HG02588 (cell line): Measurements from ENCODE around the gene MORF4L1.
"Not testable (repeated sequence)": the region's sequence is repeated elsewhere in the genome, so short reads cannot be mapped to it uniquely, and the experiment has no call there.

ENCODE experiments used
- ATAC-seq: cut with Tn5 transposase; IDR thresholded peaks from one replicate; pipeline ENCODE4 v1.9.1; 2021; ENCODE audit warnings: mild to moderate bottlenecking, moderate library complexity; ENCODE audit not compliant: unreplicated experiment

MORF4L1 gene

DNA sequence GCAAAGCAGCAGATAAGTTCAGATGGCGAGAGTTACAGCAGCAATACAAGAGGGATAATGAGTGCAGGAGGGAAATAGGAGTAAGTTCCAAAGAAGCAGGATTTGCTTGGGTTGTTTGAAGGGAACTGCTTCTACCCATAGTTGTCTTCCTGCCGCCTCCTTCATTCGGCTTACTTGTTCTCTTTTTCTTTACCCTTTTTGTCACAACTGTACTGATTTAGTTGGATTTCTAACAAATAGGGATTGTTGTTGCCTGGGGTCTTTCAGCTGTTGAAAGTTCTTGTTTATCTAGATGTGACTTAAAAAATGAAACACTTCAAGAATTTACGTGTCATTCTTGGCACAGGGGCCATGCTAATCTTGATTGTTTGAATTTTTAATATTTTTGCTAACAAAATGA lies 25.9 kb downstream of the MORF4L1 start:
- no peak for ATAC-seq

DNA sequence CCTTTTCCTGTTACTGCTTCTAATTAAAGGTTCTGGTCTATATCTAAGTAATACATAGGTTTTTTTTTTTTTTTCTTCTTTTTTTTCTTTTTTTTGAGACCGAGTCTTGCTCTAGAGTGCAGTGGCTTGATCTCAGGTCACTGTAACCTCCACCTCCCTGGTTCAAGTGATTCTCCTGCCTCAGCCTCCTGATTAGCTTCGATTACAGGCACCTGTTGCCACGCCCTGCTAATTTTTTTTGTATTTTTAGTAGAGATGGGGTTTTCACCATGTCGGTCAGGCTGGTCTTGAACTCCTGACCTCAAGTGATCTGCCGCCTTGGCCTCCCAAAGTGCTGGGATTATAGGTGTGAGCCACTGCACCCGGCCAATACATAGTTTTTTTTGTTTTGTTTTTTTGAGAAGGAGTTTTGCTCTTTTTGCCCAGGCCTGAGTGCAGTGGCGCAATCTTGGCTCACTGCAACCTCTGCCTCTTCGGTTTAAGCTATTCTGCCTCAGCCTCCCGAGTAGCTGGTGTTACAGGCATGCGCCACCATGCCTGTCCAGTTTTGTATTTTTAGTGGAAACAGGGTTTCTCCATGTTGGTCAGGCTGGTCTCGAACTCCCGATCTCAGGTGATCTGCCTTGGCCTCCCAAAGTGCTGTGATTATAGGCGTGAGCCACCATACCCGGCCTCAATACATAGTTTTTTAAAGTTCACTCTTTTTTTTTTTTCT lies 28.3 kb downstream of the MORF4L1 start:
- ATAC-seq: not testable (repeated sequence)

DNA sequence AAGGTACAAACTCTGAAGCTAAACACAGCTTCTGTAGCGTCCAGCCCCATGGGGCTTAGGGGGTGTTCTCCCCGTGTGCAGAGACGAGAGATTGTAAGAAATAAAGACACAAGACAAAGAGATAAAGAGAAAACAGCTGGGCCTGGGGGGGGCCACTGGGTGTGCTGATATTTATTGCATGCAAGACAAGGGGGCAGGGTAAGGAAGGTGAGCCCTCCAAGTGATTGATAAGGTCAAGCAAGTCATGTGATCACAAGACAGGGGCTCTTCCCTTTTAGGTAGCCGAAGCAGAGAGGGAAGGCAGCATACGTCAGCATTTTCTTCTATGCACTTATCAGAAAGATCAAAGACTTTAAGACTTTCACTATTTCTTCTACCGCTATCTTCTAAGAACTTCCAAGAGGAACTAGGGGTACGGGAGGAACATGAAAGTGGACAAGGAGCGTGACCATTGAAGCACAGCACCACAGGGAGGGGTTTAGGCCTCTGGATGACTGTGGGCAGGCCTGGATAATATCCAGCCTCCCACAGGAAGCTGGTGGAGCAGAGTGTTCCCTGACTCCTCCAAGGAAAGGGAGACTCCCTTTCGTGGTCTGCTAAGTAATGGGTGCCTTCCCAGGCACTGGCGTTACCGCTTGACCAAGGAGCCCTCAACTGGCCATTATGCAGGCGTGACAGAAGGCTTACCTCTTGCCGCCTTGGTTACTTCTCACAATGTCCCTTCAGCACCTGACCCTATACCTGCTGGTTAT lies 29.8 kb downstream of the MORF4L1 start:
- not testable (repeated sequence) for ATAC-seq

DNA sequence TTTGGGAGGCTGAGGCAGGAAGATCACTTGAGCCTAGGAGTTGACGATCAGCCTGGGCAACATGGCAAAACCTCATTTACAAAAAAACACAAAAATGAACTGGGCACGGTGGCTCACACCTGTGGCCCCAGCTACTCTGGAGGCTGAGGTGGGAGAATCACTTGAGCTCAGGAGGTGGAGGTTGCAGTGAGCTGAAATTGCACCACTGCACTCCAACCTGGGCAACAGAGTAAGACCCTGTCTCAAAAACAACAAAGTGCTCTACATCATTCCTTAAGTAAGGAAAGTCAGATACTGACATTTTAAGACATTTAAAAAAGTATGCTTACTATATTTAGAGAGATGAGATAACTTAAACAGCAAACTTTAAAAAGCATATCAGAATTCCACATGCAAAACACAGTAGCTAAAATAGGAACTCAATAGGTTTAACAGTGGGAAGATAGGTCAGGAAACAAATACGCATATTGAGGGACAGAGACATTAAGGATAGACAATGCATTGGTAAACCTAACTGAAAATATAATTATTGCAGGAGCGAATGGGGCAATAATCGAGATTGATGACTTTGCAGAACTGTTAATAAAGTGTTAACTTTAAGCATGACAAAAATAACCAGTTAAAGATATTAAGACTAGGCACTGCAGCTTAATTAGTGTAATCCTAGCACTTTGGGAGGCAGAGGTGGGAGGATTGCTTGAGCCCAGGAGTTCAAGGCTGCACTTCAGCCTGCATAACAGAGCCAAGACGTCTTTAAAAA lies 32.1 kb downstream of the MORF4L1 start:
- ATAC-seq: no peak

DNA sequence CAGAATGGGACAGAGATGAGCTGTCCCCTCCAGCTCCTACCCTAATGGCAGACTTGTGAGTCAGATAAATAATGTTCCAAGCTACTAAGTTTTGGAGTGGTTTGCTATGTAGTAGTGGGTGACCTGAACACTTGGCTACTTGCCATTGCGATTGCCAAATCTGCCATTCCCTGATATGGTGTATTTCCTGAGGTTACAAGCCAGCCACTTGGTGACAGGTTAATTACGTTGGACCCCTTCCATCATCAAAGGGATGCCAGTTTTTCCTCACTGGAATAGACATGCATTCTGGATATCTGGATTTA lies 33.6 kb downstream of the MORF4L1 start:
- no peak for ATAC-seq

DNA sequence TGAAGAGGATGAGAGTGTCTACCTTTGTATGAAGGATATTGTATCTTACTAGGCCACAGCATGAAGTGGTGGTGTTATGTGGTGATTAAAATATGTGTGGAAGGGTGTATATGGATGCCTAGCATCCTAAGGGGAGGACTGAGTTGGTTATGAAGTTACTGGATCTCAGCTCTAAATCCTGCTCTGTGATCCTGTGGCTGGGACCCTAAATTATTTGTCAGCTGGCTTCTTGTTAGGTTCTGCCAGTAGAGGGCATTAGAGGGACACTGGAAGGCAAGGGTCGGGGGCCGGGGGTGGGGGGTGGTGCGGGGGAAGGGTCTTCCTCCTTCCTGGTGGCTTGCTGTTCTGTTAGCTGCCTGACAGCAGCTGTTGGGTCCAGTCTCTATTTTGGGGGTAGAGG lies 34.9 kb downstream of the MORF4L1 start:
- ATAC-seq: no peak

DNA sequence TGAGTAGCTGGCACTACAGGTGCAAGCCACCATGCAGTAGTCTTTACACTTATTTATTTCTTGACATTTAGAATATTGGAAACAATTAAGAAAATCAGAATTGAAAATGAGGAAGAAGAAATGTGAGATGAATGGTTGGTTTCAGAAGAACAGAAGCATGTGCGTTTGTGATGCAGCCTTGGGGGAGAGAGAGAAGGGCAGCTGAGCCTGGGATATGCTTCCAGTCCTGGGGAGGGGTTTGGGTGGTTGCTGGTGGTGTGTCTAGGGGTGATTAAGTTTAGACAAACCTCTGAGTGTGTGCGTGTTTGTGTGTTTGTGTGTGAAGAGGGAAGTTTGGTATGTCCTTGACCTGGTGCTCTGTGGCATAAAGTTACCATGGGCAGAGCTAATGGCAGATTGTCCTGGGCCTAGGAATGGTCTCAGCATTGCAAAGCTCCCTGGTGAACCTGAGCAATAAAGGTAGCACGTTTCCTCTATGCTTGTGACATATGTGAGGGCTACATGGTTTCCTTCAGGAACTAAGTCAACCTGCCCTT lies 36.5 kb downstream of the MORF4L1 start:
- no peak for ATAC-seq

DNA sequence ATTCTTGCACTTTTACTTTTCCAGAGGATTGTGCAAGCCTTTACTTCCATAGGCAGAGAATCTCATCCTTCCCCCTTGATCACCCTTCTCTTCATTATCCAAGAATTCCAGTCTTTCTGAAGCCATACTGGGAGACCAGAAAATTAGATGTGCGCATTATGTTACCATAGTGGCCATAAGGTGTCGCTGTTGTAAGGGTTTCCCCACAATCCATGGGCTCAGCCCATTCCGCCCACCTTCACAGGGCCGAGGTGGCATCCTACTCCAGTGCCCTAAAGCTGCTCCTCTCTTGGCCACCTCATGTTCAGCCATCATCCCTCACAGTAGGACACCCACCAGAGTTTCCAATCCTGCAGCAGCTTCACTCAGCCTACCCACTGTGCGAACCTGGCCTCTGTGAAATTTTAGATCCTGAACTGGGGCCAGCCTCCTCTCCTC lies 37.1 kb downstream of the MORF4L1 start:
- ATAC-seq: no peak

DNA sequence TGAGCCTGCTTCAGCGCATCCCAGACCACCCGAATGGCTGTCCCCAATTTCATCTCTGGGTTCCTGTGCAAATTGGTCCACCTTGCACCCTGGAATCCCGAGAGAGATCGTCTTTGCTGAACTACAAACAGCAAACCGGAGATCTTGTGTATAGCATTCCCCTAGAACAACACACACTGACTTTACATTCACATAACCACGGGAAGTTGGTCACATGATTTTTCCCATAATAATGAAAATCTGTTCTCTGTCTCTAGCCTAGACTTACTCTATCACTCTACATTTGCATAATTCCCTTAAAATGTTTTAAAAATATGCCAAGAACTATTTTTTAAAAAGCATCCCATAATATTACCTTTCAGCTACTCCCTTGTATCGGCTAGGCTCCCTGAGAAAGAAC lies 37.6 kb downstream of the MORF4L1 start:
- no peak for ATAC-seq

DNA sequence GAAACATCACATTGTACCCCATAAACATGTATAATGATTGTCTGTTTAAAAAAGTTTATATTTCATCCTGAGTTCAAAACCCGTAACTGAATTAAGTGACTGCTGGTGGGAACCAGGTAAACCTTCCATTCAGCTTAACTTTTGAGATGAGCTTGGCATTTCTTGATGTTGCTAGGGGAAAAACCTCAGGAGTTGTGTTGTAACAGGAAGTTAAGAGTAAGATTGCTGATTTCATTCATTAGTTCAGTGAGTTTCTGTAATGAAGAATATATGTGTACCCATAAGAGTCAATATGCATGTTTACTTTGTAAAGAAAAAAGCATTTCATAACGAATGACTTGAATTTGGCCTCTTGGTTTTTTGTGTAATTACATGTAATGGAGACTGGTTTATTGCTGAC lies 39.6 kb downstream of the MORF4L1 start:
- no peak for ATAC-seq

DNA sequence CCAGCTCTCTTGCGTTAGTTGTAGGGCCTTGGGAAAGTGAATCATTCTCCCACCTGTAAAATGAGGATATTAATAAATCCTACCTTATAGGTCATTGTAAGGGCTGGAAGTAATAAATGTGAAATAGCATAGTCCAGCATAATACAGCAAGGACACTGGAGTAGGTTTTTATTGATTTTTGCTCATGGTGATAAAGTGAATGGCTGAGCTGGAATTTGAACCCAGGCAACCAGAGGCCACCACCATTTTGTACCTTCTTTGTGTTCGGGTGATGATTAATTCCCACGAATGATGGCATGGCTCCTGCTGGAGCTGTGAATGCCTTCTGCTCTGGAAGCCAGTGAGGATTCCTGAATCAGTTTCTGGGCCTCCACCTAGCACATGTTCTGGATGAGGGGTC lies 40.3 kb downstream of the MORF4L1 start:
- ATAC-seq: no peak

DNA sequence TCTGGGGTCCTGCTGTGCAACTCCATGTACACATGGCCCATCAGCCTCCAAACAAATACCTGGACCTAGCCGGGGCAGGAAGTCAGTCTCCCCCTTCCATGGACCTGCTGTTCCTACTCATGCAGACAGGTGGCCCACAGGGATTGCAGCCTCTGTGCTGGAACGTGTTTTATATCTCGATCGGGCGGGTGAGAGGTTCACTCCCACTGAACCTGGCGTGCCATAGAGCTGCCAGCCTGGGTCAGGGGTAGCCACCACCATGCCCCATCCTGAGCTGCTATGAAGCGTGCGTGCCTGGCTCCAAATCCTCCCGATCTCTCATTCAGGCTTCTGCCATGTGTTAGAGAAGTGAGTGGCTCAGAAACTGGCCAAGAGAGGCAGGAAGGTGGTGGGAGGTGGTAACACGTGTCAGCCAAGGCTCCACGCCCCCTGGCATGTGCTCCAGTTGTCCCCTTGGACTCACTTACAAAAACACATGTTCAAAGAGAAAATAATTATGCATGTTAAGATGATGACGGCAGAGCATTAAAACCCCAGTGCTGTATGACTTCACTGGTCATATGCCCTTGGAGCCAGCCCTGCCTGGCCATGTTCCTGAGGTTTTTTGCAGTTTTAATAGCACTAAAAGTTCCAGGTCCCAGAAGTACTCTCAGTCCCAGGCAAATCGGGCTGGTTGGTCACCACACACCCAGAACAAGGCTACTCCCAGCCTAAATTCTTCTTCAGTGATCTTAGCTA lies 41.5 kb downstream of the MORF4L1 start:
- no peak for ATAC-seq

DNA sequence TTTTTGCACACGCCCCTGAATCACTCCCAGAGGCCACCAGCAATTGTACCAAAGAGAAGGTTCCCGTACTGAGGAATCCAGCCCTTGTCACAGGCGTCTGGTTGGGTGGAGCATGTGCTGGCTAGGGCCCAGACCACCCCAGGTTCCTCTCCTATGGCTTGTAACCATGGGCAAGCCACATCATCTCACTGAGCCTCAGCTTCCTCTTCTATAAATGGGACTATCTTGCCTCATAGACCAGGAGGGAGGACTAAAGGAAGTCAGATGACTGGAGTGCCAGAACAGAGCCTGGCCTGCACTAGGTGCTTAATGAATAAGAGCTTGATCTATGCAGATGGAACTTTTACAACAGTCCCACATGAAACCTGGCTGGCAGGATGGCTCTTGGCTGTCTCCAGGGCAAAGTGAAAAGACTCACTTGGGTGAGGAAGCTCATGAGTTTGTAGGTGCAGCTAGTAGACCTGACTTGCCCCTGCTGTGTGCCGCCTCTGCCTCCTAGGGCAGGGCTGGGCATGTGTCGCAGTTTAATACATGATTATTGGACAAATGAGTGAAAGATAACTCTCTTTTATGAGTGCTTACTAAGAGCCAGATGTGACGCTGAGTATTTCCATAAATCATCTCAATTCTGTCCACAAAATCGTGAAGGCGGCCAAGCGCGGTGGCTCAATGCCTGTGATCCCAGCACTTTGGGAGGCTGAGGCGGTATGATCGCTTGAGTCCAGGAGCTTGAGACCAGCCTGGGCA lies 42.8 kb downstream of the MORF4L1 start:
- no peak for ATAC-seq

DNA sequence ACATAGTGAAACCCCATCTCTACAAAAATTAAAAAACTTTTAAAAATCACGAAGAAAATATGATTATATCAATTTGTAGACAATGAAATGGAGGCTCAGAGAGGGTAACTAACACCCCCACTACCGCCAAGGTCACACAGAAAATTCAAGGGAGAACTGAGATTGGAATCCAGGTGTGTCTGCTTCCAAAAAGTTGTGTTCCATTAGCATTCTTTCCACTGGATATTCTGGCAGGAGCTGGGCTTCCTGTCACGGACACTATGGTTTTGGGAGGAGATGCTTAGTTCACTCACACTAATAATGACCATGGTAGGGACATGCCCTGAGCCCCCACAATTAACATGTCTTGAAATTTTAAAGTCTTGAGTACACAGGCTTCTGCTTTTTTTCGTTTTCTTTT lies 43.4 kb downstream of the MORF4L1 start:
- ATAC-seq: no peak

DNA sequence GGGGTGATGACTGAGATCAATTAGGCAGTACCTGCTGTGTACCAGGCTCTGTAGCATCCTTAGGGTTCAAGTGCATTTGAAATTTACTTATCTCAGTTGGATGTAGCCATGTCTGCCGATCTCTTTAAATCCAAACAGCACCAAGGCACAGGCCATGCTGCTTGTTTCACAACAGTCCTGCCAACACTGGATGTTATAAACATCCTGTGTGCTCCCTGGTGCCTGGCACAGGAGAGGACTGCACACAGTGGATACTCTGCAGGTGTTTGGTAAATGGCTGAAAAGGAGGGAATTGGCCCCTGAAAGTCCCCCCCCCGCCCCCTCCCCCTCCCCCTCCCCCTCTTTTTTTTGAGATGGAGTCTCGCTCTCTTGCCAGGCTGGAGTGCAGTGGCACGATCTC lies 45.2 kb downstream of the MORF4L1 start:
- ATAC-seq: no peak

DNA sequence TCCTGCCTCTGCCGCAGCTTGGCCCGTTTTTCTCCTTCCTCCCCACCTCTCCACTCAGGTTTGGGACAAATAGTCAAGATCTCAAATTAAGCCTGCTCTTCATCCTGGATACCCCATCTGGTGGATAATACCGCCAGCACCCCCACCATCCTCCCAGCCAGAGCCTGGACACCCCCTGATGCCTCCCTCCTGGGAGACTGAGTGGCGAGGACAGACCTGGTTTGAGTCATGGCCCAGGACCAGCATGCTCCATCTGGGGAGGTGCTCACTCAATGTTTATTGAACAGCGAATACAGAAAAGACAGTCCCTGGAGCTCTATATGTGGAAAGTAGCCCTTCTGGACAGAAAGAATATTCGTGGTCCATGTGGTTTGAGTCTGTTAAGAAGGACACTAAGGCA lies 48.8 kb downstream of the MORF4L1 start:
- ATAC-seq: no peak

DNA sequence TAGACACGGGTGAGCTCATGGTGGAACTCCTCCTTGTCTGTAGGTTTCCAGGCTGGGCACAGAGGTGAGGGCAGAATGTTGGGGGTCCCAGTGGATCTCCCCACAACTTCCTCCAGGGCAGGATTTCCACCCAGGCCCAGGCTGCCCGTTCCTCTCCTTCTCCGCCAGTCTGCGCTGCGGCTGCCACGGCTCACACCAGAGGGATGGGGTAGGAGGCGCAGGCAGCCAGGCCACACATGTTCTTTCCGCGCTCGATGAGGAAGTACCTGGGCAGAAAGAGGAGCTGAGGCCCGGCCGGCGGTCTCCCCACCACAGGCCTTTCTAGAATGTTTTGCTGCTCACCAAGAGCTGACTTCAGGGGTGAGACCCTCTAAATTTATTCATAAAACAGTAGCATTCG lies 49.2 kb downstream of the MORF4L1 start:
- no peak for ATAC-seq

DNA sequence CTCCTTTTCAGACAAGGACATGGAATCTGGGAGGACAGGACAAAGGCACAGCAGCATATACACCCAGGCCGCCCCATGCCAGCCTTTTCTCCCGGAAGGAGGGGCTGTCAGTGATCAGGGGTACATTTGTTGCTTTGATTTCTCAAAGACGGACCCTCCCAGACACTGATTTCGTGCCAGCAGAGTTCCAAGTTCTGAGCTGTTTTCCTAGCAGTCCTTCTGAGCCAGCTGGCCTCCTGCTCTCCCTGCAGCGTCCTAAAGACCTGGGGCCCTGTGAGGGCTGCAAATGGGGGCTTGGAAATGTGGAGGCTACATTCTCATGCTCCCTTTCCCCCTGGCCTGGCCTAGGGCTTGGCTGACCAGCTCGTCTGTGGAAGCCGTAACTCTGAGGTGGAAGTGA lies 49.8 kb downstream of the MORF4L1 start:
- no peak for ATAC-seq

DNA sequence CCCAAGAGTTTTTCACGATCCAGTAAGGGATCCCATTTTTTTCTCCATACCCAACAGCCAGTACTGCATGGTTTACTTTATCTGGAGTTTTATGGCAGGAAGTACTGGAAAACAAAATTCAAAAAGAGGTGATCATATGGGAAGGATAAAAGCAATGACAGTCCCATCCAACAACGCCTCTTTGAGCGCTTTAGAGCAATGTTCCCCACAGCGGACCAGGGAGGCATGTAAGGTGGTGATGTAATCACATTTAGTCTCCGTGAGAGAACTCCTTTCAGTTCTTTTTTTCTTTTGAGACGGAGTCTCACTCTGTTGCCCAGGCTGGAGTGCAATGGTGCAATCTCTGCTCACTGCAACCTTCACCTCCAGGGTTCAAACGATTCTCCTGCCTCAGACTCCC lies 50.3 kb downstream of the MORF4L1 start:
- no peak for ATAC-seq
